ENCODE measurements around the gene ELP6. TPM values are rescaled to one million over a fixed set of nuclear protein-coding genes. Genes with fewer than 3 reads are reported as not detected.
A peak's percentile ranks its signal among the peaks of the same experiment; 100 is the strongest.
"Not testable (repeated sequence)": the region's sequence is repeated elsewhere in the genome, so short reads cannot be mapped to it uniquely, and the experiment has no call there.

Gene ELP6
- polyA plus RNA-seq, 1 donor: 26.1 TPM

GRCh38 chr3:47512416-47513124 lies 942 bp downstream of the ELP6 start:
- DNase-seq (ENCODE audit: low read depth): no peak

- not testable (repeated sequence) for DNase-seq (ENCODE audit: low read depth)
These were observed 8.2 kb downstream of the ELP6 start for GRCh38 chr3:47505267-47505666.

- DNase-seq (ENCODE audit: low read depth): no peak
These were observed 9.4 kb downstream of the ELP6 start for GRCh38 chr3:47504113-47504512.

- no peak for DNase-seq (ENCODE audit: low read depth)
These were observed 10.5 kb downstream of the ELP6 start for GRCh38 chr3:47503033-47503432.

DNA sequence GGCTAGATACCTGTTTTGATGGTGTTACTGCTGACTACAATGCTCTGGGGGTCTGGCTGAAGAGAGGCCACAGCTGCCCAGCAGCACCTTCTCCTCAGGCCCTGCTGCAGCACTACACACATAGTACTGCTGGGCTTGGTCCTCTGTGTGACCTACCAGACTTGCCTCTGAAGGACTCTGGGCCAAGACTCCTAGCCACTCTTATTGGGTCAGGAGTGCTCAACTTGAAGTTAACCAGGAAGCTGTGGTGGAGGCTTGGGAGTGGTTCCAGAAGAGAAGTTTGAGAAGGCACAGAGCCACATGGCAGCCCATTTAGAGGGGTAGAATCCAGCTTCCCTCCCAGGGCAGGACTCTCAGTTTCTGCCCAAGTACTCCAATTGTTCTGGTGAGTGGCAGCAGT lies 16.6 kb downstream of the ELP6 start:
- no peak for DNase-seq (ENCODE audit: low read depth)

DNA sequence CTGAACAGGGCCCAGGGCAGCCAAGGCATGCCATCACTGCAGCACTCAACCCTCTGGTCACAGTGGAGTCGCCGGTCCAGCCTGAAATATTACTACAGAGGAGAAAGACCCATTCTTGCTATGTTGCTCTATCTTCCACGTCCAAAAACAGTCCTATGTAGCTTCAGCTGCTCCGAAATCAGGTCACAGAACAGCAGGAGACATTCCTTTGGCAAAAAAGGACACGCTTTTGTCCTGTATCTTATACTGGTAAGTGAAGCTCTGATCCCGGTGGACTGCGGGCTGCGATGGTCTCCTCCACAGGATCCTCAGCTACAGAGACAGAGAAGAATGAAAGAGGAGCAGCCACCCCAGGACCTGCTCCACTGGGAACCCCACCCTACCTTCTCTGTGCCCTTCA lies 17.6 kb downstream of the ELP6 start:
- no peak for DNase-seq (ENCODE audit: low read depth)

DNA sequence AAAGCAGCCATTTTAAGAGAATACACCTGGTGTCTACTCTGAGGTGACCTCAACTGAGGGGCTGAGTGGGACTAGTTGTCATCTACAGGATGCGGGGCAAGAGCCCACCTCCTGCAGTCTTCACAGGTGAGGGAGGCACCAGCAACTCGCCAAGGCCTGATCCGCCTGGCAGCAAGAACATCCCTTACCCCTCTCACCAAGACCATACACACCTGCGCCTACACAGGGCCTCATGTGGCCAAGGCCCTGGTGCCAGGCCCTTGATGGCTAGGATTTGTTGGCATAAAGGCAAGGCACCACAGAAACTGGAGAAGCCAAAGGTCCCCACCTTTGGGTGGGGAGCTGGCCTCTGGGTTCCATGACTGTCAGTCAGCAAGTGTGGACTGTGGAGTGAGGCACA lies 18.4 kb downstream of the ELP6 start:
- no peak for DNase-seq (ENCODE audit: low read depth)

DNA sequence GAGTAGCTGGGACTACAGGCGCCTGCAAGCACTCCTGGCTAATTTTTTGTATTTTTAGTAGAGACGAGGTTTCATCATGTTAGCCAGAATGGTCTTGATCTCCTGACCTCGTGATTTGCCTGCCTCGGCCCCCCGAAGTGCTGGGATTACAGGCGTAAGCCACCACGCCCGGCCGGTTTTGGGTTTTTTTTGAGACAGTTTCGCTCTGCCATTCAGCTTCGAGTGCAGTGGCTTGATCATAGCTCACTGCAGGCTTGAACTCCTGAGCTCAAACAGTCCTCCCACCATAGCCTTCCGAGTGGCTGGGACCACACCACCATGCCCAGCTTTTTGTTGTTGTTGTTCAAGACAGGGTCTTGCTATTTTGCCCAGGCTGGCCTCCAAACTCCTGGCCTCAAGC lies 21.7 kb downstream of the ELP6 start:
- DNase-seq (ENCODE audit: low read depth): no peak

GRCh38 chr3:47491186-47491585 lies 22.3 kb downstream of the ELP6 start:
- DNase-seq (ENCODE audit: low read depth): no peak

GRCh38 chr3:47487265-47487664 lies 26.2 kb downstream of the ELP6 start:
- DNase-seq (ENCODE audit: low read depth): no peak

DNA sequence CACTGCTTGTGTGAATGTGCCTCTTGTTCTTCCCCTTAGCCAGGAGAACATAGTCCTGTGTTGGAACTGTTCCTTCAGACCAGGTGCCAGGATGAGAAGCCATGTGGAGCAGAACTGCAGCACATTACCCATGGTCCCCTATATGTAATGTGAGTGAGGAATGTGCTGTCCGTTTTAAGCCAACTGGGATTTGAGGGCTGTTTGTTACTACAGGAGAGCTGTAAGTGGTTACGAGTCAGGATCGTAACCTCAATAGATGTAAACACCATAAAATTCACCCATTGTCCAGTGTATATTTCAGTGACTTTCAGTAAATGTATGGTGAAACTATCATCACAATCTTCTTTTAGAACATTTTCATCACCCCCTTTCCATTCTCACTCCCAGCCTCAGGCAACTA lies 27.7 kb downstream of the ELP6 start:
- no peak for DNase-seq (ENCODE audit: low read depth)

GRCh38 chr3:47482366-47482765 lies 31.1 kb downstream of the ELP6 start:
- no peak for DNase-seq (ENCODE audit: low read depth)

- DNase-seq (ENCODE audit: low read depth): not testable (repeated sequence)
These were observed 31.7 kb downstream of the ELP6 start for GRCh38 chr3:47481763-47482162.

- DNase-seq (ENCODE audit: low read depth): not testable (repeated sequence)
These were observed 33.2 kb downstream of the ELP6 start for GRCh38 chr3:47480267-47480666.

DNA sequence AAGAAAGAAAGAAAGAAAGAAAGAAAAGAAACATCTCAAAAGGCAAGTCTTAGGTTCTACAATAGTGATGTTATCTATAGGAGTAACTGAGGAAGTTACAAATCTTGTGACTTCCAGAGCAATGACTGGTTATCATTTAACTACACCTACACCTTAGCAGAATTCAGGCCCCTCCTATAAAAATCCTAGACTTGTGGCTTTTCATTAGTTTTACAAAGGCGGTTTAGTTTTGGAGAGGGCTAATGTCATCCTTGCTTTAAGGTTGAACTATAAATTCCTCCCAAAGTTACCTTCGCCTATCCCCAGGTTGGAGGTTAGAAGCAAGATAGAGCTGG lies 33.7 kb downstream of the ELP6 start:
- DNase-seq (ENCODE audit: low read depth): no peak

DNA sequence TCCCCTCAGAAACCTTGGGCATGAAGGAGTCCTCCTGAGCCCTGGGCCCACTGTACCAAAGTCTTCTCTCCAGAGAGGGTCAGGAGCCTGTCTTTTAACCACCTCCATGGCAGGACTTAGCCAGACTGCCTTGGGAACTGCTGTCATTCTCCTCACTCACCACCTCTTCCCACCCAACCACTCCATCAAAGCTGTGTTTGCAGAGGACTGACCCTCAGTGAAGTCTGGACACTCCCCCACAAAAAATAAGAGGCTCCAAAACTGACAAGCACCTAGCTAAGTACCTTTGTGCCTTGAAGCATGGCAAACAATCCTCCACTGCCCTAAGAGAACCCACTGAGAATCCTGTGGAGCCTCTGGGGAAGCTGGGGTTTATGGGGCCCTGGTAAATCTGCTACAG lies 35.5 kb downstream of the ELP6 start:
- DNase-seq (ENCODE audit: low read depth): no peak

GRCh38 chr3:47476644-47477199 lies 36.8 kb downstream of the ELP6 start:
- no peak for DNase-seq (ENCODE audit: low read depth)

DNA sequence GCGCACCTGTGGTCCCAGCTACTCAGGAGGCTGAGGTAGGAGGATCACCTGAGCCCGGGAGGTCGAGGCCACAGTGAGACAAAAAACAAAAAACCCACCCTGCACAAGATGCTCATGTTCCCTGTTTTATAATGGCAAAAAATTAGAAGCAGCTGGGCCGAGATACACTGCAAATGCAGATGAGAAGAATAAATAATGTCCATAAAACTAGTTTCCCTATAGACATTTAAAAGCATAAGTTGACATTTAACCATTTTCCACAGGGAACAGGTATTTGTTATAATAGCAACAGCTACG lies 37.2 kb downstream of the ELP6 start:
- no peak for DNase-seq (ENCODE audit: low read depth)

DNA sequence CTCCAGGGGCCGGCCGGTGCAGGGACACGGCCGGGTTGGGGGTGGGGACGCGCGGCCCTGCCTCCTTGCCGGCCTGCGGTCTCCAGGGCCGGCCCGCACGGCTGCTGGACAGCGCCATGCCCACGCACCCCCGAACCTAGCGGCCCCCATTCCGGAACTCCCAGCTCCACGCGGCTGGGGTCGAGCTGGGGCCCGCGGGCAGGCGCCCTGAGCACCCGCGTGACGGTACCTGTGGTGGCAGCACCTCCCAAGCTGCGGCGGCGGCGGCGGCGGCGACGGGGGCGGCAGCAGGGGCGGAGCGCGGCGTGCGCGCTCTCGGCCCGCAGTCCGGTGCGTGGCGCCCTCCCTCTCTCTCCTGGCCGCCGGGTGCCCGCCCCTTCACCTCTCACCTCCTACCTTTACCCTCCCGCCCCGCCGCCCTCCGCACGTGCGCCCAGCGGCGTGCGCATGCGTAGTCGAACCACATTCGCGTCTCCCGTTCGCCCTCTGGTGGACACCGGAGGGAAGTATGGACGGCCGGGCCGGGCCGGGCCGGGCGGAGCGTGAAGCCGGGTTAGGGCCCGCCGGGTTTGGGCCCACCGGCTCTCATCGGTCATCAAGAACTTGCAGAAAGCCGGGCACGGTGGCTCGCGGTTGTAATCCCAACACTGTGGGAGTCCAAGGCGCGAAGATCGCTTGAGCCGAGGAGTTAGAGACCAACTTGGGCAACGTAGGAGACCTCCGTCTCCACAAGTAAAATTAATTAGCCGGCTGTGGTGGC lies 37.8 kb downstream of the ELP6 start, which contains the start of gene SCAP:
TSS of gene SCAP (minus strand) at position 372 of the 760 bp plus-strand sequence. CDS start 32,948 bp downstream, outside the sequence.
- DNase-seq (ENCODE audit: low read depth): peak; percentile 48

GRCh38 chr3:47475029-47475569 lies 38.4 kb downstream of the ELP6 start:
- DNase-seq (ENCODE audit: low read depth): no peak

- no peak for DNase-seq (ENCODE audit: low read depth)
These were observed 40.1 kb downstream of the ELP6 start for GRCh38 chr3:47473391-47473790.

GRCh38 chr3:47469616-47470015 lies 43.9 kb downstream of the ELP6 start:
- DNase-seq (ENCODE audit: low read depth): no peak

- DNase-seq (ENCODE audit: low read depth): not testable (repeated sequence)
These were observed 45.2 kb downstream of the ELP6 start for GRCh38 chr3:47468315-47468714.

All from forelimb muscle (tissue), 1 donor.